Measurements from ENCODE around the gene CDC42. TPM values are rescaled to one million over a fixed set of nuclear protein-coding genes. Genes with fewer than 3 reads are reported as not detected.

Gene CDC42
- total and polyA plus RNA-seq, 2 of the 13 experiments (the other 11 are each of a cell fraction or from before 2014, with no cell fraction given), result 138 to 237 TPM

- intact Hi-C loops (cut with micrococcal nuclease; ENCODE audit: unreplicated experiment), result no loop called here
- no peaks in the 10 kb centered on the region for H4K20me1 ChIP-seq (ENCODE audit: insufficient read depth, low read length)
- no peak overlapping the region for H3K9ac ChIP-seq (ENCODE audit: insufficient read depth, low read depth, low read length)
- 58% methylated on average over 5 of the region's 5 CpGs for WGBS (ENCODE audit: low lambda C conversion rate)
- ATAC-seq (no peak), DNase-seq (ENCODE audit: low spot score) (no peak), FAIRE-seq (no peak)
- TF ChIP-seq CREB3 (CRISPR knock-in tag; IDR thresholded peaks at IDR 0.05), result no peak
- TF ChIP-seq FOSL2 (CRISPR knock-in tag; IDR thresholded peaks at IDR 0.05), result 0 out of 2 replicates have a peak, but pooled peaks have one; percentile 27
- peak overlapping the region; percentile 41 for H3K4me2 ChIP-seq (ENCODE audit: low read depth, low read length)
- no peaks in the 10 kb centered on the region for H3K9me3 ChIP-seq (ENCODE audit: low read length)
- no peak overlapping the region for H3K4me3 ChIP-seq (replicated peaks in 1 of 3; ENCODE audit: insufficient read depth in 1 of 3, low read depth in 2 of 3, low read length in 3 of 3)
- ChIA-PET POLR2A (interaction anchor here (0.8 to 2.6 kb wide), 4 partner anchors 9 to 15 kb away, joined by 3 to 10 read pairs (median 7); partner anchors contain the start of gene CDC42), CTCF (ENCODE audit: low intra/inter-chr PET ratio, low total read pairs) (no interaction called here)
- BruUV-seq (replicated peaks), result no TSS peak
- H3K27me3 ChIP-seq (ENCODE audit: control insufficient read depth in 1 of 2, insufficient read depth in 2 of 2, low read length in 2 of 2), result no peaks in the 10 kb centered on the region
- in situ Hi-C loops (cut with HindIII; ENCODE audit: extremely low pct_ligation_motif_present, low pct_unique_long_range_greater_than_20kb), result no loop called here
- H3K36me3 ChIP-seq (replicated peaks in 1 of 2; ENCODE audit: control insufficient read depth in 1 of 2, insufficient read depth in 2 of 2, low read length in 2 of 2), result no peaks in the 10 kb centered on the region
- no peak overlapping the region for H3K27ac ChIP-seq (ENCODE audit: extremely low read length, insufficient read depth, low read length)
- no peak overlapping the region for H2AFZ ChIP-seq (ENCODE audit: low read length)
- peaks cover 39% of the 10 kb centered on the region for H3K4me1 ChIP-seq (ENCODE audit: insufficient read depth, low read length)
- no peaks in the 10 kb centered on the region for H3K79me2 ChIP-seq (ENCODE audit: insufficient read depth, low read length)
Measured at GRCh38 chr1:22040286-22040623, 12.3 kb upstream of the CDC42 start.

GRCh38 chr1:22041505-22041904 is 11.0 kb upstream of the CDC42 start:
- CTCF ChIA-PET (ENCODE audit: low intra/inter-chr PET ratio, low total read pairs), result no interaction called here
- no peaks in the 10 kb centered on the region for H3K36me3 ChIP-seq (replicated peaks in 1 of 2; ENCODE audit: control insufficient read depth in 1 of 2, insufficient read depth in 2 of 2, low read length in 2 of 2)
- no peak overlapping the region for H3K4me2 ChIP-seq (ENCODE audit: low read depth, low read length)
- no peaks in the 10 kb centered on the region for H3K9me3 ChIP-seq (ENCODE audit: low read length)
- no peaks in the 10 kb centered on the region for H3K79me2 ChIP-seq (ENCODE audit: insufficient read depth, low read length)
- no peak overlapping the region for H2AFZ ChIP-seq (ENCODE audit: low read length)
- ATAC-seq, result no peak
- no peaks in the 10 kb centered on the region for H4K20me1 ChIP-seq (ENCODE audit: insufficient read depth, low read length)
- in situ Hi-C loops (cut with HindIII; ENCODE audit: extremely low pct_ligation_motif_present, low pct_unique_long_range_greater_than_20kb), result no loop called here
- POLR2A ChIA-PET, result interaction anchor here (2.6 kb wide), 1 partner anchor 11 kb away, joined by 10 read pairs; the partner anchor contains the start of gene CDC42
- H3K4me3 ChIP-seq (replicated peaks in 1 of 3; ENCODE audit: insufficient read depth in 1 of 3, low read depth in 2 of 3, low read length in 3 of 3), result no peak overlapping the region
- 60% methylated on average over 1 of the region's 1 CpG for WGBS (ENCODE audit: low lambda C conversion rate)
- no TSS peak for BruUV-seq (replicated peaks)
- no peak overlapping the region for H3K27ac ChIP-seq (ENCODE audit: extremely low read length, insufficient read depth, low read length)
- intact Hi-C loops (cut with micrococcal nuclease; ENCODE audit: unreplicated experiment), result no loop called here
- H3K4me1 ChIP-seq (ENCODE audit: insufficient read depth, low read length), result peaks cover 45% of the 10 kb centered on the region
- H3K27me3 ChIP-seq (ENCODE audit: control insufficient read depth in 1 of 2, insufficient read depth in 2 of 2, low read length in 2 of 2), result no peaks in the 10 kb centered on the region
- no peak overlapping the region for H3K9ac ChIP-seq (ENCODE audit: insufficient read depth, low read depth, low read length)
- FAIRE-seq, result no peak
- no peak for DNase-seq (ENCODE audit: low spot score)
- TF ChIP-seq ZNF225 (CRISPR knock-in tag; IDR thresholded peaks at IDR 0.05) (no peak), ZNF276 (CRISPR knock-in tag; IDR thresholded peaks at IDR 0.05; ENCODE audit: low read depth) (no peak), ZNF776 (CRISPR knock-in tag; IDR thresholded peaks at IDR 0.05) (no peak), ZNF672 (CRISPR knock-in tag; IDR thresholded peaks at IDR 0.05) (no peak), ZSCAN9 (CRISPR knock-in tag; IDR thresholded peaks at IDR 0.05; ENCODE audit: borderline replicate concordance) (no peak), TAF15 (IDR thresholded peaks at IDR 0.05; ENCODE audit: low read depth, low read length, poor library complexity, severe bottlenecking) (no peak), NFE2 (CRISPR knock-in tag; IDR thresholded peaks at IDR 0.05) (no peak), ETV6 (CRISPR knock-in tag; conservative IDR thresholded peaks at IDR 0.05) (no peak), FOXA3 (CRISPR knock-in tag; IDR thresholded peaks at IDR 0.05) (no peak), GMEB1 (CRISPR knock-in tag; IDR thresholded peaks at IDR 0.05; ENCODE audit: borderline replicate concordance) (no peak), ZNF850 (CRISPR knock-in tag; conservative IDR thresholded peaks at IDR 0.05) (no peak), MTF2 (CRISPR knock-in tag; IDR thresholded peaks at IDR 0.05; ENCODE audit: borderline replicate concordance) (no peak)
- TF ChIP-seq, protein P1, sequence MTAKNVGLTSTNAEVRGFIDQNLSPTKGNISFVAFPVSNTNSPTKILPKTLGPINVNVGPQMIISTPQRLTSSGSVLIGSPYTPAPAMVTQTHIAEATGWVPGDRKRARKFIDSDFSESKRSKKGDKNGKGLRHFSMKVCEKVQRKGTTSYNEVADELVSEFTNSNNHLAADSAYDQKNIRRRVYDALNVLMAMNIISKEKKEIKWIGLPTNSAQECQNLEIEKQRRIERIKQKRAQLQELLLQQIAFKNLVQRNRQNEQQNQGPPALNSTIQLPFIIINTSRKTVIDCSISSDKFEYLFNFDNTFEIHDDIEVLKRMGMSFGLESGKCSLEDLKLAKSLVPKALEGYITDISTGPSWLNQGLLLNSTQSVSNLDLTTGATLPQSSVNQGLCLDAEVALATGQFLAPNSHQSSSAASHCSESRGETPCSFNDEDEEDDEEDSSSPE (CRISPR knock-in tag; IDR thresholded peaks at IDR 0.05), result no peak

Measured in HepG2 (cell line).